MM.1S (cell line): Measurements from ENCODE around the gene COL18A1.

Experiments used
- DNase-seq: peaks from one replicate; pipeline ENCODE4 v3.0.0-alpha.2; 2015
- H2AFZ ChIP-seq: fragments of 300-600 bp; sonication (generic); 2 replicates; pipeline ENCODE4 v1.6.0; 2016; ENCODE audit warnings: antibody characterized with exemption, low read length
- H3F3A ChIP-seq: fragments of 300-600 bp; sonication (generic); 2 replicates; pipeline ENCODE4 v1.6.1; 2016; ENCODE audit warnings: mild to moderate bottlenecking, antibody characterized with exemption, low read length, moderate library complexity, mixed read lengths; ENCODE audit not compliant: insufficient read depth
- H3K27ac ChIP-seq: fragments of 300-600 bp; sonication (generic); 2 replicates; pipeline ENCODE4 v1.5.1; 2016; ENCODE audit warnings: mild to moderate bottlenecking, low read length
- H3K27me3 ChIP-seq: fragments of 300-600 bp; sonication (generic); replicated peaks from 2 replicates; pipeline ENCODE4 v1.6.0; 2016; ENCODE audit warnings: low read length; ENCODE audit not compliant: insufficient read depth
- H3K36me3 ChIP-seq: fragments of 300-600 bp; sonication (generic); replicated peaks from 2 replicates; pipeline ENCODE4 v1.6.1; 2016; ENCODE audit warnings: mild to moderate bottlenecking, low read length, mixed read lengths; ENCODE audit not compliant: insufficient read depth
- H3K4me1 ChIP-seq: fragments of 300-600 bp; sonication (generic); 2 replicates; pipeline ENCODE4 v1.6.1; 2016; ENCODE audit warnings: low read length, mixed read lengths
- H3K4me2 ChIP-seq: fragments of 300-600 bp; sonication (generic); 2 replicates; pipeline ENCODE4 v1.6.0; 2016; ENCODE audit warnings: low read depth, low read length
- H3K4me3 ChIP-seq: fragments of 300-600 bp; sonication (generic); 2 replicates; pipeline ENCODE4 v1.5.1; 2016; ENCODE audit warnings: low read length, mixed read lengths
- H3K79me2 ChIP-seq: fragments of 300-600 bp; sonication (generic); 2 replicates; pipeline ENCODE4 v1.6.1; 2016; ENCODE audit warnings: mixed run types, low read length, mixed read lengths
- H3K9ac ChIP-seq: fragments of 300-600 bp; sonication (generic); 2 replicates; pipeline ENCODE4 v1.6.1; 2016; ENCODE audit warnings: low read length, mixed read lengths
- H3K9me2 ChIP-seq: fragments of 300-600 bp; sonication (generic); replicated peaks from 2 replicates; pipeline ENCODE4 v1.6.1; 2016; ENCODE audit warnings: mild to moderate bottlenecking, low read length, mixed read lengths; ENCODE audit not compliant: insufficient read depth
- H3K9me3 ChIP-seq: fragments of 300-600 bp; sonication (generic); replicated peaks from 2 replicates; pipeline ENCODE4 v1.6.1; 2016; ENCODE audit warnings: mild to moderate bottlenecking, low read length, mixed read lengths; ENCODE audit not compliant: insufficient read depth
- H4K20me1 ChIP-seq: fragments of 300-600 bp; sonication (generic); 2 replicates; pipeline ENCODE4 v1.6.1; 2016; ENCODE audit warnings: mild to moderate bottlenecking, low read length, moderate library complexity, mixed read lengths; ENCODE audit not compliant: insufficient read depth
- EZH2 ChIP-seq: fragments of 300-600 bp; sonication (generic); optimal IDR thresholded peaks from 2 replicates; pipeline ENCODE3; 2017; ENCODE audit warnings: low read depth, mild to moderate bottlenecking, antibody characterized with exemption, low read length, mixed read lengths
- EZH2phosphoT487 ChIP-seq: fragments of 300-600 bp; sonication (generic); IDR thresholded peaks from 2 replicates; pipeline ENCODE4 v1.6.1; 2018; ENCODE audit warnings: antibody characterized with exemption, low read length
- TF ChIP-seq, protein P1 (sequence below): fragments of 300-600 bp; sonication (generic); IDR thresholded peaks from 2 replicates; pipeline ENCODE4 v1.5.1; 2016; ENCODE audit warnings: antibody characterized with exemption, low read length, mixed read lengths

The COL18A1 gene

DNA sequence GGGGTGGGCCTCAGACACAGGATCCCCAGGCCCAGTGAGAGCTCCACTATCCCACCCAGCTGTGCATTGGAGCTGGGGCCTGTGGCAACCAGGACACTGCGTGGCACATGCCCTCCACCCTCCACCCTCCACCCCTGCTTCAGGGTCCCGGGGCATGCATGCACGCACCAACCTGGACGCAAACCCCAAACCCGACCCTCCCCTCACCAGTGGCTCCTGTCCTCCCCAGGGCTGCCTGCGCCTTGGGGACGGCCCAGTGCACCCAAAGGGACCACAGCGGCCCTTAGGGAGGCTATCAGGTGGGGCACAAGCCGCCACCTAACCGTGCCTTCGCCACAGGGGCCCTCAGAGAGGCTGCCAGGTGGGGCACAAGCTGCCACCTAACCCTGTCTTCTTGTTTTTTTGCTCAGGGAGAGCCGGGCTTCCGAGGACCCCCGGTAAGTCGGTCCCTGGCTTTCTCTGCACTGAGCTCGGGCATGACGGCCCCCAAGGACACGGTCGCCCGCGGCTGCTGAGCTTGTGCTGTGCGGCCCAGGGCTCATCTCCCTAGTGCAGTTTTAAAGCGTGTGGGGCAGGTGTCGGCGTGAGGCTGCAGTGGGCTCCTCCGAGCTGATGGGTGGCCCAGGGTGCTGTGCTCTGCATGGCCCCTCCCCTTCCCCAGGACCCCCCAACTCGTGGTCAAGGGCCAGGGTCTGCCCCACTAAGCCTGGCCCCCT is 89.3 kb downstream of the COL18A1 start:
- no peaks in the 10 kb centered on the region for H4K20me1 ChIP-seq
- no peak overlapping the region for H2AFZ ChIP-seq
- TF ChIP-seq EZH2phosphoT487 (no peak), EZH2 (no peak)
- TF ChIP-seq, protein P1, sequence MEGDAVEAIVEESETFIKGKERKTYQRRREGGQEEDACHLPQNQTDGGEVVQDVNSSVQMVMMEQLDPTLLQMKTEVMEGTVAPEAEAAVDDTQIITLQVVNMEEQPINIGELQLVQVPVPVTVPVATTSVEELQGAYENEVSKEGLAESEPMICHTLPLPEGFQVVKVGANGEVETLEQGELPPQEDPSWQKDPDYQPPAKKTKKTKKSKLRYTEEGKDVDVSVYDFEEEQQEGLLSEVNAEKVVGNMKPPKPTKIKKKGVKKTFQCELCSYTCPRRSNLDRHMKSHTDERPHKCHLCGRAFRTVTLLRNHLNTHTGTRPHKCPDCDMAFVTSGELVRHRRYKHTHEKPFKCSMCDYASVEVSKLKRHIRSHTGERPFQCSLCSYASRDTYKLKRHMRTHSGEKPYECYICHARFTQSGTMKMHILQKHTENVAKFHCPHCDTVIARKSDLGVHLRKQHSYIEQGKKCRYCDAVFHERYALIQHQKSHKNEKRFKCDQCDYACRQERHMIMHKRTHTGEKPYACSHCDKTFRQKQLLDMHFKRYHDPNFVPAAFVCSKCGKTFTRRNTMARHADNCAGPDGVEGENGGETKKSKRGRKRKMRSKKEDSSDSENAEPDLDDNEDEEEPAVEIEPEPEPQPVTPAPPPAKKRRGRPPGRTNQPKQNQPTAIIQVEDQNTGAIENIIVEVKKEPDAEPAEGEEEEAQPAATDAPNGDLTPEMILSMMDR: no peak
- H3K27ac ChIP-seq: no peak overlapping the region
- no peaks in the 10 kb centered on the region for H3K36me3 ChIP-seq
- H3K27me3 ChIP-seq: peaks cover 95% of the 10 kb centered on the region
- DNase-seq: no peak
- no peak overlapping the region for H3K9ac ChIP-seq
- no peaks in the 10 kb centered on the region for H3K9me2 ChIP-seq
- no peaks in the 10 kb centered on the region for H3F3A ChIP-seq
- no peak overlapping the region for H3K4me2 ChIP-seq
- H3K4me1 ChIP-seq: no peaks in the 10 kb centered on the region
- no peak overlapping the region for H3K4me3 ChIP-seq
- no peaks in the 10 kb centered on the region for H3K9me3 ChIP-seq
- H3K79me2 ChIP-seq: no peaks in the 10 kb centered on the region

DNA sequence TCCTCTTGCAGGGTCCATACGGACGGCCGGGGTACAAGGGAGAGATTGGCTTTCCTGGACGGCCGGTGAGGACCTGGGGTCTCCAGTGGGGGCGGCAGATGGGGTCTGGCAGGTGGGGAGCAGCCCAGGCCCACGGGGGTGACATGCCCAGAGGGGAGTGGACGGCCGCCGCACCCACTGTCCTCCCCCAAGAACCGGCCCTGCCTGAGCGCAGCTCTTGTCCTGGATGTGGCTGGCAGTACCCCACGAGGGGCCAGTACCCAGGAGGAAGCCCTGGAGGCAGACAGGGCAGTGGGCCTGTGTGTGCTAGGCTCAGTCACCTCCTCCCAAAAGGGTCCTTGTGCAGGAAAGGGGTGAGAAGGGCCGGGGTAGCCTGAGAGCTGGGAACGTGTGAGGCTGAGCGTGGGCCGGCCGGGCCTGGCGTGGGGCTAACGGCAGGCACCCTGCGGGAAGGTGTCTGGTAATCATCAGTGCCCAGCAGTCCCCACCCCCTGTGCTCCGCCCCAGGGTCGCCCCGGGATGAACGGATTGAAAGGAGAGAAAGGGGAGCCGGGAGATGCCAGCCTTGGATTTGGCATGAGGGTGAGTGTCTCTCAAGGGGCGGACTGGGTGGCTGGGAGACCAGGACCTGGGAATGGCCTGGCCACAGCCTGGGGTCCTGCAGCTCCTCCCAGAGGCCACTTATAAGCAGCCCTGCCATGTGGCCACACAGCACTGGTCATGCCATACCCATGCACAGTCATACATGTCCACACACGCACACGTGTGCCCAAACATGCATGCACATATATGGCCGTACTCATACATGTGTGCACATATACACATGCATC is 90.1 kb downstream of the COL18A1 start:
- Histone ChIP-seq H3F3A (no peaks in the 10 kb centered on the region), H4K20me1 (no peaks in the 10 kb centered on the region), H3K4me2 (no peak overlapping the region), H2AFZ (no peak overlapping the region), H3K36me3 (no peaks in the 10 kb centered on the region), H3K4me1 (no peaks in the 10 kb centered on the region), H3K4me3 (no peak overlapping the region), H3K79me2 (no peaks in the 10 kb centered on the region), H3K27ac (no peak overlapping the region), H3K9me2 (no peaks in the 10 kb centered on the region), H3K27me3 (peaks cover 98% of the 10 kb centered on the region), H3K9me3 (no peaks in the 10 kb centered on the region), H3K9ac (no peak overlapping the region)
- TF ChIP-seq, protein P1: no peak
- TF ChIP-seq EZH2: no peak
- no peak for TF ChIP-seq EZH2phosphoT487
- DNase-seq: no peak

DNA sequence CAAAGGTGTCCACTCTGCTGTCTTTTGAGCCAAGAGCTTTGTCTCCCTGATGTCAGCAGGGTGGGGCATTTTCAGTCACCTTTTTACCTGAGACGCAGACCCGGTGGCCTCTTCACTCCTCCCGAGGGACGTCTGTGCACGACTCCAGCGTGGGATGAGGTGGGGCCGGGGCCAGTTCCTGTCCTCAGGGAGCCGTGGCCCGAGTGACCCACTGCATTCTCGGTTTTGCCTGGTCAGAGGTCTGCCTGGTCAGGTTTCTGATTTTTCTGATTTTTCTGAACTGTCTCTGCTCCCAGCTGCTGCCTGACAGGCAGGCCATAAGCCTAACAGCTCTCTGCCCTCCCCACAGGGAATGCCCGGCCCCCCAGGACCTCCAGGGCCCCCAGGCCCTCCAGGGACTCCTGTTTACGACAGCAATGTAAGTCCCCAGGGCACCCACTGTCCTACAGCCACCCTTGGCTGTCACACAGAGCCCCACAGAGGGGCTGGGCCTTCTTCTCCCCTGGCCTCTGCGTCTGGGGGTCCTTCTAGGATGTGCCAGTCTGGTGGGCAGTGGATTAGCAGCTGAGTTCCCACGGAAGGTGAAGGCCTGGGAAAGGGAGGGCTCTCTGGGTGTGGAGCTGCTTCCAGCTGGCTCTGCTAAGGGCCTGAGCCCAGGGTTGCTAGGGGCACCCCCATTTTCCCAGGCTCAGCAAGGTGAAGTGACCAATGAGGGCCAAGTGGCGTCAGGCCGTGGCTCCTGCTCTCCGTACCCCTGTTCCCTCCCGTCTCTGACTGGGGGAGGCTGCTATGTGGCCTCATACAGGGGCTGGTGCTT is 91.4 kb downstream of the COL18A1 start:
- peaks cover 89% of the 10 kb centered on the region for H3K27me3 ChIP-seq
- no peaks in the 10 kb centered on the region for H3F3A ChIP-seq
- TF ChIP-seq EZH2phosphoT487 (no peak), EZH2 (no peak)
- TF ChIP-seq, protein P1: no peak
- H2AFZ ChIP-seq: no peak overlapping the region
- H3K79me2 ChIP-seq: no peaks in the 10 kb centered on the region
- H3K9me3 ChIP-seq: no peaks in the 10 kb centered on the region
- no peaks in the 10 kb centered on the region for H3K4me1 ChIP-seq
- H3K27ac ChIP-seq: no peak overlapping the region
- no peaks in the 10 kb centered on the region for H4K20me1 ChIP-seq
- no peak overlapping the region for H3K4me3 ChIP-seq
- H3K4me2 ChIP-seq: no peak overlapping the region
- no peaks in the 10 kb centered on the region for H3K36me3 ChIP-seq
- DNase-seq: no peak
- no peak overlapping the region for H3K9ac ChIP-seq
- H3K9me2 ChIP-seq: no peaks in the 10 kb centered on the region
